Epithelial cell of prostate (primary cell): ENCODE measurements around the gene BRI3.
A peak's percentile ranks its signal among the peaks of the same experiment; 100 is the strongest.
"Not testable (repeated sequence)": the region's sequence is repeated elsewhere in the genome, so short reads cannot be mapped to it uniquely, and the experiment has no call there.

Source experiments
- DNase-seq: peaks from one replicate; pipeline ENCODE4 v3.0.0-alpha.2; 2011; ENCODE audit warnings: low read depth, low spot score
- H3K27ac ChIP-seq: fragments of 450-650 bp; 2 replicates; pipeline ENCODE4 v1.5.1; 2017; ENCODE audit warnings: mild to moderate bottlenecking

BRI3 gene

DNA sequence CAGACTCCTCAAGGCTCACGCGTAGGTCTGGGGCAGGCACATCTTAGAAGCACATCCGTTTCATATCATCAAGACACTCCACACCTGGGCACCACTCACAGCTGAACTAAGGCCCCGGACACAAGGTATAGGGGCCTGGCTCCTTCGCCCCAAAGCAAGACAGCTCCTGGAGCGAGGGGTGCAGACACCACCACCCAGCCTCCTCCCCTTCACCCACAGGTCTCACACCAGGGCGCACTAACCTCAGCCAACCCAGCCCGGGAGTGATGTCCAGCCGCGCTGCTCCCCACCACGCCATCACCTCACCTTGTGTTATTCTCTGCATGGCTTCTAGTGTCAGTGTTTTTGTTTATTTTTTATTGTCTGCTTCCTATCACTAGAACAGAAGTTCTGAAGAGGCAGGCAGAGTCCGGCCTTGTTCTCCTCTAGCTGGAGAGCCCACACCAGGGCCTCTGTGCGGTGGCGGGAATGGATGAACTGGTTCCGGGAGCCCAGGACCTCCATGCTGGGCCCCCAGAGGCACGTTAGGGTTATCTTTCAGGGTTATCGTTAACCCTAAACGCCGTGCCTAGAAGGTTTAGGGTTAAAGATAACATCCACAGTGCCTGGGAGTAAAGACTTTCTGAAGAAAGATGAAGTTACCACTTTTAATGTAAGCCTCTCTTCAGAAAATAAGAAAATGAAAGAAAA lies 21.8 kb downstream of the BRI3 start:
- no peak overlapping the region for H3K27ac ChIP-seq
- no peak for DNase-seq

DNA sequence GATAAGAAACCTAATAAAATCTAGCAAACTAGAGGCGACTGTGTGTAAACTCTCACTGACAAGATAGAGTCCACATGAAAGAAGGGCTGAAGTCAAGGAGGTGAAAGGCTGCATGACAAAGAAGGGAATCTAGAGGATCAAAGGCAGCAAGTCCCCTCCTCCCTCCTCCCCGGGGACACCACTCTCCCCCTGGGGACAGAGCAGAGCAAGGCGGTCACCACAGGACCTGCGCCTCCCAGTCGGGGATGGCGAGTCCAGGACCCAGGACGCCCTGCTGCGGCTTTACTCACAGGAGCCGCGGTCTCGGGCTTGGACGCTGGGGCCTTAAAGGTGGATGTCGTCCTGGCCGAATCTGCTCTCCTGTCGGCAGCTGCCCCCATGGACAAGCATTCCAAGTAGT lies 22.4 kb downstream of the BRI3 start:
- no peak overlapping the region for H3K27ac ChIP-seq
- DNase-seq, result no peak

GRCh38 chr7:98305951-98306535 lies 24.6 kb downstream of the BRI3 start:
- H3K27ac ChIP-seq, result no peak overlapping the region
- no peak for DNase-seq

- H3K27ac ChIP-seq, result no peak overlapping the region
- DNase-seq, result no peak
Observed at GRCh38 chr7:98307971-98308466, 26.5 kb downstream of the BRI3 start.

DNA sequence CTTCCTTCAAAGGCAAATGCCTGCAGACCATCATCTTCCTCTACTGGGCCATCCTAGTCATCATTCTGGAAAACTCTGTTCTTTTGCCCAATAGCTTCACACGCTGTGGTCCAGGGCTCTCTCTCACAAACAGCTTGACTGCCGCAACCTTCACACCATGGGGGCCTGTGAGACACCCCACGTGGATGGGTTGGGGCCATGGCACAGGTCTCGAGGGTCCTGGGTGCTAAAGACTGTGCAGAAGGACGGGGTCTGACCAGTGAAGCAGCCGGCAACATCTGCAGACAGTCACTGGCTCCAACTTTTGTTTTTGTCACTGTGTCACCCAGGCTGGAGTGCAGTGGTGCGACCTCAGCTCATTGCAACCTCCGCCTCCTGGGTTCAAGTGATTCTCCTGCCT lies 28.1 kb downstream of the BRI3 start:
- no peak overlapping the region for H3K27ac ChIP-seq
- DNase-seq, result no peak

- H3K27ac ChIP-seq, result no peak overlapping the region
- DNase-seq, result no peak
Observed at GRCh38 chr7:98312201-98312600, 30.7 kb downstream of the BRI3 start.

GRCh38 chr7:98314469-98314868 lies 33.0 kb downstream of the BRI3 start:
- no peak for DNase-seq
- H3K27ac ChIP-seq, result peak overlapping the region; percentile 49

DNA sequence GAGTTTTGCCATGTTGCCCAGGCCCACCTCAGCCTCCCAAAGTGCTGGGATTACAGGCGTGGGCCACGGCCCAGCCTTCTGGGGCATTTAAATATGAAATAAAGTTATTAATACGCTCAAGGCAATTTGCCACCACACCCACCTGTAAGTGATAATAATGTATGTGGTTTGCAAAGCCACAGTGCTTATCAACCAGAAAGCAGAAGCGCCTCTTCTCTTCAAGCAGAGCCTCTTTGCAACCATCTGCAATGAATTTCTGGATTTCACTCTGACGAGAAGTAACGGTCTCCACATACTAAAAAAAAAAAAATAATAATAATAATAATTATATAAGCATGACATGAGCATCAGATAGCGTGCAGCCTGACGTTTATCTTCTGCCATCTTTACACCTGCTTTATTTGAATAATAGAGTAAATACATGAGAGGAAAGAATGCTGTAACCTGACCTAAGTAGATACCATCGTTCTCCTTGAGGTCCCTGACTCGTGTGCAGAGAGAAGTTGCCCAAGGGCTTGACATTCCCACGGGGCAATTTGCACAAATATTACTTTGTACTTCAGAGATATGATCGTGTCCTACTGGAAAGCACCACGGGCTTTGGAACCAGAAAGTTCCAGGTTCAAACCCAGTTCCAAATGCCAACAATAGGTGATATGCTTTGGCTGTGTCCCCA lies 34.0 kb downstream of the BRI3 start:
- no peak overlapping the region for H3K27ac ChIP-seq

DNA sequence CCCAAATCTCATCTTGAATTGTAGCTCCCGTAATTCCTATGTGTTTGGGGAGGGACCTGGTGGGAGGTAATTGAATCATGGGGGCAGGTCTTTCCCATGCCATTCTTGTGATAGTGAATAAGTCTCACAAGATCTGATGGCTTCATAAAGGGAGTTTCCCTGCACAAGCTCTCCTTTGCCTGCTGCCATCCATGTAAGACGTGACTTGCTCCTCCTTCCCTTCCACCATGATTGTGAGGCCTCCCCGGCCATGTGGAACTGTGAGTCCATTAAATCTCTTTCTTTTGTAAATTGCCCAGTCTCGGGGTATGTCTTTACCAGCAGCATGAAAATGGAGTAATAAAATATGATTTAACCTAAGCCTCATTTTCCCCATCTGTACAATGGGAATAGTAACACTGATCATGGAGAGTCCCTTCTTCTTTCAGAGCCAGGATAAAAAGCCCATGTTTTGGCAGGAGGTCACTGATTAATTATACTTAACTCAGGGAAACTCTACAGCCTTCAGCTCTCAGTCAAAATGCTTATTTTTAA lies 34.6 kb downstream of the BRI3 start:
- not testable (repeated sequence) for DNase-seq, H3K27ac ChIP-seq

More for the DNA sequence above, 34.0 kb downstream of the BRI3 start:
- no peak for DNase-seq

DNA sequence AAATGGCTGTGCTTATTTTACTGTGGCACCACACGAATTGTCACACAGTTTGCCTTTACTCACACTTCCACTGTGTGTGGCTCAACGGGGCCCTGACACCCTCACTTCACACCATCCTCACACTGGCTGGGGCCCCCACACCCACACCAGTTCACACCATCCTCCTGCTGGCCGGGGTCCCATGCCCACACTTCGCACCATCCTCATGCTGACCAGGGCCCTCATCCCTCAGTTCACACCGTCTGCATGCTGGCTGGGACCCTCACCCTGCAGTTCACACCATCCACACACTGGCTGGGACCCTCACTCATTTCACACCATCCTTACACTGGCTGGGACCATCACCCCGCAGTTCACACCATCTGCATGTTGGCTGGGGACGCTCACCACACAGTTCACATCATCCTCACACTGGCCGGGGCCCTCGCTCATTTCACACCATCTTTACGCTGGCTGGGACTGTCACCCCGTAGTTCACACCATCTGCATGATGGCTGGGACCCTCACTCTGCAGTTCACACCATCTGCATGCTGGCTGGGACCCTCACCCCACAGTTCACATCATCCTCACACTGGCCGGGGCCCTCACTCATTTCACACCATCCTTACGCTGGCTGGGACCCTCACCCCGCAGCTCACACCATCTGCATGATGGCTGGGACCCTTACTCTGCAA lies 36.0 kb downstream of the BRI3 start:
- no peak for DNase-seq
- no peak overlapping the region for H3K27ac ChIP-seq

- no peak overlapping the region for H3K27ac ChIP-seq
- no peak for DNase-seq
Observed at GRCh38 chr7:98319176-98319575, 37.7 kb downstream of the BRI3 start.

- no peak overlapping the region for H3K27ac ChIP-seq
- no peak for DNase-seq
Observed at GRCh38 chr7:98321301-98321700, 39.8 kb downstream of the BRI3 start.

- H3K27ac ChIP-seq, result no peak overlapping the region
- no peak for DNase-seq
Observed at GRCh38 chr7:98322331-98323270, 41.1 kb downstream of the BRI3 start.

DNA sequence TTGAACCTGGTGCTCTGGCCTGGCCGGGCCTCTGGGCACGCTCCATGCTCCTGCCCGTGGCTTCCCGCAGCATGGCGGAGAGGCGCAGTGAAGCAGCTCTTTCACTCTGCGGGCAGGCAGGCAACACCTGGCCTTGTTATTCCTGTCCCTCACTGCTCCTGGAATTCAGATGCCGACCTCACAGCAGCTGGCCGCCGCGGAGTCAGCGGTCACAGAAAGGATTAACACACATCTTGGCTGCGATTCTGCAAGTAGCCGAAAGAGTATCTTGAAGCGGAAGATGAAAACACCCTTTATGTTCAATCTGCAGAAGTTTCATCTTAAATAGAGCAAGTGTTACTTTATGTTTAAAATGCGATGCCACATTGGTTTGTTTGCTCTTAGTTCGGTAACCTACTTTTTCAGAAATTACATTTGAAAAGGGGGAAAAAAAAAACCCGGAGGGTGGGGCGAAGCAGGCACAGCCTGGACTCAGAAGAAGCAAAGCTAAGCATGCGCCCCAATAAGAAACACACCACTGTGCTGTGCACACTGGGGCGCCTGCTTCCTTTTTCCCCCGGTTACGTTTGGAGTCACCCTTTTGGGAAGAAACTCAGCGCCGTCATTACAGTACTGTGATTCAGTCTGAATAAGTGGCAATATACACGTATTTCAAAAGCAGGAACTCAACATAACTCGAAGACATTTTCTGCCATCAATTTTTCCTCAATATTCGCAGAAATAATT lies 42.3 kb downstream of the BRI3 start:
- no peak overlapping the region for H3K27ac ChIP-seq

DNA sequence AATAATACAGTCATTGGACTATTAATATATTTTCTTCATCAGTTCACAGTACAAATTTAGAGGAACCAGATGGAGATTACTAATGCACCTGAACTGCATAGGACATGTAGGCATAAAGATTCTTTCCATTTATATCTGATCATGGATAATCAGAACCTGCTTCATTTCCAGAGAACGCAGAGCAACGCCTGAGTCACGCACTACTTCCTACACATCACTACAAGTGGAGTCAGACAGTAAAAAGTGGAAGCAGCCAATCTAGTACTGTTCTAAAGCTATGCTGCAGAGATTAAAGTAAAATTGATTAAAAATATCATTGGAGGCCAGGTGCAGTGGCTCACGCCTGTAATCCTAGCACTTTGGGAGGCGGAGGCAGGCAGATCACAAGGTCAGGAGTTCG lies 43.3 kb downstream of the BRI3 start:
- DNase-seq, result no peak
- no peak overlapping the region for H3K27ac ChIP-seq

More for the DNA sequence above, 42.3 kb downstream of the BRI3 start:
- DNase-seq, result no peak

GRCh38 chr7:98329100-98329790 lies 47.8 kb downstream of the BRI3 start:
- no peak overlapping the region for H3K27ac ChIP-seq
- DNase-seq, result no peak

DNA sequence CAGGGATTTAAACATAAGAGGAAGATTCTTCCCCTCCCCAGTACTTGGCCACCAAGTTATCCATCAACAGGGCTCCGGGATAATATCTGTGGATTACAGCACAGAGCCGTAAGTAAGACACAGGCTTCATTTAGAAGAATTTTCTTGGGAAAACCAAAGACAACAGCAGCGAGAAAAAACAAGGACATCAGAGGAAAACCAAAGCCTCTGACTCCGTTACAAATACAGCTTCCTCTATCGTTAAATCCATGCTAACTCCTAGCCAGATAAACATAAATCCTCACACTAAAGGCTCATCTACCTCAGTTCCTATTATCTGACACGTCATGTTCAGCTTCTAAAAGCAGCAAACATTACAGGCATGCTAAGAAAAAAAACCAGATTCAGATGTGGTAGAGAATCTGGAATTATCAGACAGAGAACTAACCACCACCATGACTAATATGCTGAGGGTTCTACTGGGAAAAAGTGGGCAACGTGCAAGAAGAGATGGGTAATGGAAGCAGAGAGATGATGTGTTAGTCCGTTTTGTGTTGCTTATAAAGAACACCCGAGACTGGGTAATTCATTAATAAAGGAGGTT lies 48.4 kb downstream of the BRI3 start:
- H3K27ac ChIP-seq, result no peak overlapping the region
- no peak for DNase-seq

DNA sequence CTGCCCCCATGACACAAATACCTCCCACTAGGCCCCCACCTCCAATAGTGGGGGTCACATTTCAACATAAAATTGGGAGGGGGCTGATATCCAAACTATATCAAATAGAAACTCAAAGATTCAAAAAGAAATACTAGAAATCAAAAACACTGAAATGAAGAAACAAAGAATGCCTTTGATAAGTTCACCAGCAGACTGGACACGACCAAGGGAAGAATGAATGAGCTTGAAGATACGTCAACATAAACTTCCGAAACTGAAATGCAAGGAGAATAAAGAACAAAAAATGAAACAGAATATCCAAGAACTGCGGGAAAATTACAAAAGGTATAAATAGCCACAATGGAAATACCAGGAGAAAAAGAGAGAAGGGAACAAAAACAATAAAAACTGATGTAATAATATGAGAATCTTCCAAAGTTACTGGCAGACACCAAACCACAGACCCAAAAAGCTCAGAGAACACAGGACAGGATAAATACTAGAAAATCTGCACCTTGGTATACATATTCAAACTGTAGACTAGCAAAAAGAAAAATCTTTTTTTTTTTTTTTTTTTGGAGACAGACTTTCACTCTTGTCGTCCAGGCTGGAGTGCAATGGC lies 49.5 kb downstream of the BRI3 start:
- H3K27ac ChIP-seq, result no peak overlapping the region
- DNase-seq, result no peak
